H1 (cell line): Measurements from ENCODE around the gene DLG5.

Source experiments
- CHD2 ChIP-seq: IDR thresholded peaks from 2 replicates; pipeline ENCODE4 v1.6.1; 2012; ENCODE audit warnings: low read length, improper control_type of control experiment
- JUN ChIP-seq: IDR thresholded peaks from 2 replicates; pipeline ENCODE4 v1.6.1; 2011; ENCODE audit warnings: low read depth, mild to moderate bottlenecking, improper control_type of control experiment, low read length
- POLR2AphosphoS5 ChIP-seq: IDR thresholded peaks from 2 replicates; pipeline ENCODE4 v1.6.1; 2011; ENCODE audit warnings: low read depth, low read length
- RAD21 ChIP-seq, 2 experiments: IDR thresholded peaks in 1 of 2; conservative IDR thresholded peaks in 1 of 2; 2 replicates each; pipeline ENCODE4 v1.6.1; 2011; ENCODE audit warnings: low read depth in 2 of 2, low read length in 2 of 2, improper control_type of control experiment in 1 of 2, inconsistent platforms in 1 of 2, mild to moderate bottlenecking in 1 of 2, moderate library complexity in 1 of 2
- RBBP5 ChIP-seq: IDR thresholded peaks from 2 replicates; pipeline ENCODE4 v1.7.1; 2012; ENCODE audit warnings: low read depth, mild to moderate bottlenecking, inconsistent platforms, low read length, moderate library complexity, borderline replicate concordance
- SIX5 ChIP-seq: IDR thresholded peaks from 2 replicates; pipeline ENCODE4 v1.6.1; 2011; ENCODE audit warnings: mild to moderate bottlenecking, low read depth, low read length

- TF ChIP-seq RAD21 (IDR thresholded peaks at IDR 0.05 in 1 of 2, conservative IDR thresholded peaks at IDR 0.05 in 1 of 2; ENCODE audit: low read depth in 2 of 2, low read length in 2 of 2) (no peak), RBBP5 (no peak), JUN (no peak), POLR2AphosphoS5 (no peak), SIX5 (no peak), CHD2 (no peak)
Observed at GRCh38 chr10:77864151-77864851, 62.3 kb downstream of the DLG5 start.
